Fibroblast of the aortic adventitia (primary cell): ENCODE measurements around the gene KLHL26. TPM values are rescaled to one million over a fixed set of nuclear protein-coding genes. Genes with fewer than 3 reads are reported as not detected.

Source experiments
- DNase-seq: peaks from one replicate; pipeline ENCODE4 v3.0.0-alpha.2; 2010; ENCODE audit warnings: low read depth
- H3K4me3 ChIP-seq: 2 replicates; pipeline ENCODE4 v1.5.1; 2011; ENCODE audit warnings: low read depth, mild to moderate bottlenecking, control low read depth, low read length, moderate library complexity
- CTCF ChIP-seq: IDR thresholded peaks from 2 replicates; pipeline ENCODE4 v1.5.1; 2011; ENCODE audit warnings: mild to moderate bottlenecking, low read length, control low read depth, inconsistent platforms; ENCODE audit not compliant: insufficient read depth
- small RNA-seq: library from RNA; depleted of rRNA; stranded (forward); fragments of <200 nt; gene quantifications from one replicate; pipeline ENCODE3, GENCODE V24; 2012
- total RNA-seq: library from RNA; depleted of rRNA; stranded (reverse); fragments of >200 nt; gene quantifications from 2 replicates; pipeline ENCODE4 v1.2.3, GENCODE V29; 2012; ENCODE audit warnings: low replicate concordance

The KLHL26 gene
- total RNA-seq, 1 donor, result 3.9 TPM

- TF ChIP-seq CTCF, result no peak
- no peak for DNase-seq
- no peak overlapping the region for H3K4me3 ChIP-seq
These were observed 80.0 kb downstream of the KLHL26 start for GRCh38 chr19:18716857-18717256.

GRCh38 chr19:18717601-18718000, 80.8 kb downstream of the KLHL26 start:
- peak; percentile 10 for DNase-seq
- no peak overlapping the region for H3K4me3 ChIP-seq

GRCh38 chr19:18718015-18718526, 81.2 kb downstream of the KLHL26 start:
- peak; percentile 5 for DNase-seq
- H3K4me3 ChIP-seq, result no peak overlapping the region
- TF ChIP-seq CTCF, result no peak

More at GRCh38 chr19:18717601-18718000, 80.8 kb downstream of the KLHL26 start:
- TF ChIP-seq CTCF, result no peak

- no peak for DNase-seq
These were observed 82.1 kb downstream of the KLHL26 start for GRCh38 chr19:18718846-18719458.

GRCh38 chr19:18719541-18719940, 82.7 kb downstream of the KLHL26 start:
- DNase-seq, result no peak
- TF ChIP-seq CTCF, result no peak
- no peak overlapping the region for H3K4me3 ChIP-seq

More at GRCh38 chr19:18718846-18719458, 82.1 kb downstream of the KLHL26 start:
- no peak overlapping the region for H3K4me3 ChIP-seq
- no peak for TF ChIP-seq CTCF

Small RNA genes lying within 50 kb of the gene (small RNA-seq; reads per million reads assigned to genes)
- gene RN7SL155P, result not detected

Other genes with a start within 250 kb of the KLHL26 start
- gene LRRC25, start 239.4 kb upstream of the KLHL26 start, total RNA-seq, result 0.09 TPM in 1 of 2 replicates, not detected in the other
- 66.7 and 76.4 TPM in 2 replicates for gene SSBP4, start 217.6 kb upstream of the KLHL26 start, total RNA-seq
- gene ISYNA1, start 198.9 kb upstream of the KLHL26 start, total RNA-seq, result 6.3 and 42.1 TPM in 2 replicates
- gene ELL, start 115.0 kb upstream of the KLHL26 start, total RNA-seq, result 6.5 and 10.9 TPM in 2 replicates
- 246 and 2,205 TPM in 2 replicates for gene FKBP8, start 93.5 kb upstream of the KLHL26 start, total RNA-seq
- 21.3 and 109 TPM in 2 replicates for gene KXD1, start 79.2 kb upstream of the KLHL26 start, total RNA-seq
- gene UBA52, start 65.2 kb upstream of the KLHL26 start, total RNA-seq, result 496 and 1,084 TPM in 2 replicates
- gene REX1BD, start 48.2 kb upstream of the KLHL26 start, total RNA-seq, result 41.4 and 153 TPM in 2 replicates
- gene CRLF1, start 30.2 kb upstream of the KLHL26 start, total RNA-seq, result 16.5 and 69.1 TPM in 2 replicates
- gene TMEM59L, start 24.2 kb upstream of the KLHL26 start, total RNA-seq, result 1.2 and 2.2 TPM in 2 replicates
- gene CRTC1, start 46.7 kb downstream of the KLHL26 start, total RNA-seq, result 1.1 and 2.4 TPM in 2 replicates
- 0.49 and 0.63 TPM in 2 replicates for gene COMP, start 154.3 kb downstream of the KLHL26 start, total RNA-seq
- gene UPF1, start 194.9 kb downstream of the KLHL26 start, total RNA-seq, result 17.7 and 37.3 TPM in 2 replicates